GM12864 (cell line): ENCODE data around the gene CCR5.

Experiments used
- DNase-seq: peaks from one replicate; pipeline ENCODE4 v3.0.0-alpha.2; 2011; ENCODE audit warnings: low read depth
- H3K4me3 ChIP-seq: 2 replicates; pipeline ENCODE4 v1.5.1; 2011; ENCODE audit warnings: mild to moderate bottlenecking, low read depth, low read length, control low read depth
- CTCF ChIP-seq: IDR thresholded peaks from 2 replicates; pipeline ENCODE4 v1.5.1; 2011; ENCODE audit warnings: low read depth, mild to moderate bottlenecking, moderate library complexity, low read length, control low read depth, inconsistent platforms; ENCODE audit errors: missing control alignments

CCR5 gene

GRCh38 chr3:46408853-46409252 is 38.1 kb downstream of the CCR5 start:
- DNase-seq = no peak
- no peak overlapping the region for H3K4me3 ChIP-seq
- TF ChIP-seq CTCF = no peak

GRCh38 chr3:46409739-46410489 is 39.2 kb downstream of the CCR5 start:
- no peak for DNase-seq
- no peak for TF ChIP-seq CTCF
- H3K4me3 ChIP-seq = no peak overlapping the region

GRCh38 chr3:46410669-46411068 is 39.9 kb downstream of the CCR5 start:
- no peak for DNase-seq
- H3K4me3 ChIP-seq = no peak overlapping the region
- no peak for TF ChIP-seq CTCF

- no peak for TF ChIP-seq CTCF
- DNase-seq = no peak
These were observed 40.5 kb downstream of the CCR5 start for GRCh38 chr3:46411271-46411670.

GRCh38 chr3:46412786-46413298 is 42.1 kb downstream of the CCR5 start:
- DNase-seq = no peak
- TF ChIP-seq CTCF = no peak
- H3K4me3 ChIP-seq = no peak overlapping the region

More at GRCh38 chr3:46411271-46411670, 40.5 kb downstream of the CCR5 start:
- no peak overlapping the region for H3K4me3 ChIP-seq

- H3K4me3 ChIP-seq = no peak overlapping the region
- TF ChIP-seq CTCF = no peak
- no peak for DNase-seq
These were observed 43.2 kb downstream of the CCR5 start for GRCh38 chr3:46413951-46414350.

- no peak overlapping the region for H3K4me3 ChIP-seq
- TF ChIP-seq CTCF = no peak
These were observed 44.0 kb downstream of the CCR5 start for GRCh38 chr3:46414739-46415138.

More at GRCh38 chr3:46414739-46415138, 44.0 kb downstream of the CCR5 start:
- DNase-seq = no peak
